Activated CD4-positive, CD25-positive, alpha-beta regulatory T cell (primary cell): Measurements from ENCODE around the gene CEMP1.
"Not testable (repeated sequence)": the region's sequence is repeated elsewhere in the genome, so short reads cannot be mapped to it uniquely, and the experiment has no call there.

Source experiments
- DNase-seq, 4 experiments: peaks; one replicate each; lab custom pipeline; 2025; lab: John Stamatoyannopoulos, UW

The CEMP1 gene, protein sequence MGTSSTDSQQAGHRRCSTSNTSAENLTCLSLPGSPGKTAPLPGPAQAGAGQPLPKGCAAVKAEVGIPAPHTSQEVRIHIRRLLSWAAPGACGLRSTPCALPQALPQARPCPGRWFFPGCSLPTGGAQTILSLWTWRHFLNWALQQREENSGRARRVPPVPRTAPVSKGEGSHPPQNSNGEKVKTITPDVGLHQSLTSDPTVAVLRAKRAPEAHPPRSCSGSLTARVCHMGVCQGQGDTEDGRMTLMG

GRCh38 chr16:2531371-2531695 lies at the start of gene CEMP1:
TSS of gene CEMP1 (minus strand) at chr16:2531408. CDS start at chr16:2531073, 335 bp downstream.
- DNase-seq, result no peak

DNA sequence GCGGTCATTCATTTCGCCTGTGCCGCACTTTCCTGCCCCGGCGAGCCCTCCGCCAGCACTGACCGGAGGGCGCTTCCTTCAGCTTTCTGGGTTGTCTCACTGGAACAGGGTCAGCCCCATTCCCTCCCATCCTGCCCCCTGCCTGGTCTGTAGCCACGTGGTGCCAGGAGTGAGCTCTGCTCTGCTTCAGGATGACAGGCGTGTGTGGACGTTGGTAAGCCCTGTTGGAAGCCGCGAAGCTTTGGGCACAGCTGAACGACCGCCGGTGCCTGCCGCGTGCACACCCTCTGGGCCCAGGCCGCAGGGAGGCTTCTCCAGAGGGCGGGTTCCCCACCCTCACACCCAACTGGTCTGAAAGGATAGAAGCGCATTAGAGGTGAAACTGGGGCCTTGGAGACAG lies 49.6 kb upstream of the CEMP1 start:
- DNase-seq, result not testable (repeated sequence)

- not testable (repeated sequence) for DNase-seq
These were observed 48.9 kb upstream of the CEMP1 start for GRCh38 chr16:2580143-2580542.

- not testable (repeated sequence) for DNase-seq
These were observed 47.7 kb upstream of the CEMP1 start for GRCh38 chr16:2578905-2579304.

DNA sequence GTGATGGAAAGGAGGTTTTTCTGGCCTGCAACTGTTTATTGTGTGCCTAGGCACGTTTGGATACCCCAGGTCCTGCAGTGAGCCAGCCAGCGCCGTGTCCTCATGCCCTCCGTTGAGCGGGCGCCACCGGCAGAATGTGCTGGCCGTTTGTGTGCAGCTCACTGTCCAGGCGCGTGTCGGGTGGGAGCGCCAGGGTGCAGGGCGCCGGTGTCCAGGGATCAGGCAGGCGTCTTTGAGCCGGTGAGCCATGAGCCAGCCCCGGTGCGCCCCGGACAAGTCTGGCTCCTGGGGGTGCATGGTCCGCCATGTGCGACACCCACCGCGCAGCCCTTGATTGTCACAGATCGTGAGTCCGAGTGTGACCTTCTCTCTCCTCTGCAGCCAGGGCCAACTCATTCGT lies 45.8 kb upstream of the CEMP1 start:
- not testable (repeated sequence) for DNase-seq

- not testable (repeated sequence) for DNase-seq
These were observed 44.6 kb upstream of the CEMP1 start for GRCh38 chr16:2575839-2576238.

DNA sequence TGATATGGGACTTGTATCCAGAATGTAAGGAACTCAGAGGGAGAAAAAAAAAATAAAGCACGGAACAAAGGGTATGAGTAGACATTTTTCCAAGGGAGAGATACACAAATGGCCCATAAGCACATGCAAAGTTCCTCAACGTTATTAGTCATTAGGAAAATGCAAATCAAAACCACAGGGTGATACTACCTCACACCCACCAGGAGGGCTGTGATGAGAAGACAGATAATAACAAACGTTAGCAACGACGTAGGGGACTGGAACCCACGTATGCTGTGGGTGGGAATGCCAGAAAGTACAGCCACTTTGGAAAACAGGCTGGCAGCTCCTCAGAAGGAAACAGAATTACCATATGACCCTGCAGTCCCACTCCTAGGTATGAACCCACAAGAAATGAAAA lies 41.5 kb upstream of the CEMP1 start:
- not testable (repeated sequence) for DNase-seq

- not testable (repeated sequence) for DNase-seq
These were observed 37.4 kb upstream of the CEMP1 start for GRCh38 chr16:2568573-2568972.

DNA sequence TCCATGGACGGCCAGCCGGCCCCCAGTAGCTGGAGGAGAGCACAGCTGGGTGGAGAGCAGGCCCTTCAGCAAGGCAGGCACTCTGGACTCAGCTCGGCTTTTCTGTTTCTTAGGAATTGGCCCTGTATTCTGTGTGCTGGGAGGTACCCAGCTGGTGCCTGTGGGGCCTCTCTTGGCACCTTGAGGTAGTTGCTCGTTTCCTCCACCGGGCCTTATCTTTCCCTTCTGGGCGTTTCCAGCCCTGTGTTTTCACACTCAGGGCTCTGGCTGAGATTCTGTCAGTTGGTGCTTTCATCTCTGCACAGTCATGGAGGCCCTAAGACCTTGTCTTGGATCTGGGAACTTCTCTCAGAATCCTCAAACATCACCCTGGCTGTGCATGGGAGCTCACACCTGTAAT lies 36.3 kb upstream of the CEMP1 start:
- DNase-seq, result not testable (repeated sequence)

GRCh38 chr16:2560798-2561133 lies 29.6 kb upstream of the CEMP1 start:
- not testable (repeated sequence) for DNase-seq

GRCh38 chr16:2560131-2560797 lies 29.1 kb upstream of the CEMP1 start:
- DNase-seq, result not testable (repeated sequence)

GRCh38 chr16:2557150-2557549 lies 25.9 kb upstream of the CEMP1 start:
- not testable (repeated sequence) for DNase-seq

- DNase-seq, result not testable (repeated sequence)
These were observed 23.7 kb upstream of the CEMP1 start for GRCh38 chr16:2554709-2555425.

DNA sequence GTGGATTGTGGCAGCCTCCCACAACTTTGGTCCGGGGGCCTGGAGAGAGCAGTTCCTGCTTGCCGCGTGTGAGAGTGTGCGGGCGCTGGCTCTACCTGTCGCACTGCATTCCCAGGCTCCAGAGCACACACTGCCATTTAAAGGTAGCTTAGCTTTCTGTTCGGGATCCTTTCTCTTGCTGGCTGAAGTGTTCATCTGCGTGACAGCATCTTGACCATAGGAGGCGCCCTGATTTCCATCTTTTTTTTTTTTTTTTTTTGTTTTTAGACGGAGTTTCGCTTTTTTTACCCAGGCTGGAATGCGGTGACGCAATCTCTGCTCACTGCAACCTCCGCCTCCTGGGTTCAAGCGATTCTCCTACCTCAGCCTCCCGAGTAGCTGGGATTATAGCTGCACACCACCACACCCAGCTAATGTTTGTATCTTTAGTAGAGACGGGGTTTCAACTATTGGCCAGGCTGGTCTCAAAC lies 20.2 kb upstream of the CEMP1 start:
- DNase-seq, result not testable (repeated sequence)

DNA sequence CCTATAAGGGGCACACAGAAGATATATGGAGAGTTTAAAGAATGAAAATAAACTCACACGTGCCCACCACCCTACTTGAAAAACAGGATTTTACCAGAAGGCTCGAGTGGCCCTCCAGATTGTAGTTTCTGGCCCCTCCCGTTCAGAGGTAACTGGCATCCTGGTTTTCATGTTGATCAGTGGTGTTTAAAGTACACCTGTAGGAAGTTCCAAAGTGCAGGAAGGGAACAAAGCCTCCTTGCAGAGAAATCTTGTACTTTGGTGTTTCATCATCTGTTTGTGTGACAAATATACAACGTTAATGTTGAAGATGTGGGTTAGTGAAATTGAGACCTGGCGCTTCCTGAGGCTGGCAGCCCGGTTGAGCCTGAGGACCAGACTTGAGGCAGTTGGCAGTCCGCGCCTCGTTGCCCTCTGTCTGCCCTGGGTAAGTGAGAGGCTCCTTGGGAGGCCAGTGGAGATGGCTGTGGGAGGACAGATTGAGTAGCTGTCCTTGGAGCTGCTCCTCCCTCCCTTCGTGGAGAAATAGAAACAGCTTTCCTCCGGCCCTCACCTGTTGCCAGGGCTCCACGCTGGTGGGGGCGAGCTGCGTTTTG lies 19.2 kb upstream of the CEMP1 start:
- not testable (repeated sequence) for DNase-seq

DNA sequence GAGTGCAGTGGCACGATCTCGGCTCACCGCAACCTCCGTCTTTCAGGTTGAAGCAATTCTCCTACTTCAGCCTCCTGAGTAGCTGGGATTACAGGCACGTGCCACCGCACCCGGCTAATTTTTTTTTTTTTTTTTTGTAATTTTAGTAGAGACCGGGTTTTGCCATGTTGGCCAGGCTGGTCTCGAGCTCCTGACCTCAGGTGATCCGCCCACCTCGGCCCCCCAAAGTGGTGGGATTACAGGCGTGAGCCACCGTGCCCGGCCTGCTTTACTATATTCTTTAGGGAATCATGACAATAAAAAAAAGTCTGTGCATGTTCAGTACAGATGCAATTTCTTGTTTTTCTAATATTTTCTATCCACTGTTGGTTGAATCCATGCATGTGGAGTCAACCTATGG lies 12.6 kb upstream of the CEMP1 start:
- not testable (repeated sequence) for DNase-seq

- not testable (repeated sequence) for DNase-seq
These were observed 10.2 kb upstream of the CEMP1 start for GRCh38 chr16:2541409-2541808.

- DNase-seq, result not testable (repeated sequence)
These were observed 9.7 kb upstream of the CEMP1 start for GRCh38 chr16:2540912-2541311.

GRCh38 chr16:2539845-2540458 lies 8.7 kb upstream of the CEMP1 start:
- DNase-seq, result not testable (repeated sequence)

- DNase-seq, result not testable (repeated sequence)
These were observed 8.1 kb upstream of the CEMP1 start for GRCh38 chr16:2539192-2539844.
